Liver (tissue), 3 donors: ENCODE measurements around the gene CAPG.

Experiments used
- CTCF ChIP-seq: fragments of 150-350 bp; IDR thresholded peaks from 2 replicates; pipeline ENCODE4 v1.5.1; 2017; ENCODE audit warnings: improper control_type of control experiment, low read depth, low read length; ENCODE audit not compliant: missing input control
- TAF1 ChIP-seq: conservative IDR thresholded peaks from 2 replicates; pipeline ENCODE4 v1.6.1; 2016; ENCODE audit warnings: antibody characterized with exemption, mild to moderate bottlenecking
- donor health status: healthy.
- donor health status: healthy.

GRCh38 chr2:85434696-85435095, 24.5 kb upstream of the CAPG start:
- TF ChIP-seq CTCF = no peak
- no peak for TF ChIP-seq TAF1
